H1 (cell line): ENCODE results near the gene DAGLA. TPM values are rescaled to one million over a fixed set of nuclear protein-coding genes. Genes with fewer than 3 reads are reported as not detected.

Experiments used
- CTCF ChIA-PET: fragments of 300-600 bp; sonication (Branson Sonifier 250); formaldehyde crosslinking; loops from one replicate; lab custom pipeline; 2021; ENCODE audit not compliant: partially characterized antibody; lab: Charles Lee
- POLR2A ChIA-PET: fragments of 300-600 bp; sonication (Branson Sonifier 250); formaldehyde crosslinking; loops from one replicate; lab custom pipeline; 2021; ENCODE audit warnings: inconsistent platforms; ENCODE audit not compliant: partially characterized antibody; lab: Charles Lee
- DNase-seq, 2 experiments: peaks; one replicate each; pipeline versions ENCODE4 v3.0.0 to v3.0.0-alpha.2; 2010 to 2022; ENCODE audit warnings: low spot score in 2 of 2, low read depth in 1 of 2, mixed read lengths in 1 of 2
- FAIRE-seq: peaks from 2 replicates; lab custom pipeline; 2011; peaks lifted over from hg19 to GRCh38; lab: Jason Lieb, UNC
- H2AFZ ChIP-seq: 2 replicates; pipeline ENCODE4 v1.8.1; 2012; ENCODE audit warnings: low read length, inconsistent platforms
- H2AK5ac ChIP-seq: 2 replicates; pipeline ENCODE4 v1.6.1; 2013; ENCODE audit warnings: low read depth, low read length
- H2BK120ac ChIP-seq: replicated peaks from 2 replicates; pipeline ENCODE3; 2013; ENCODE audit warnings: low read depth, low read length, inconsistent platforms
- H2BK12ac ChIP-seq: 2 replicates; pipeline ENCODE4 v1.6.1; 2013; ENCODE audit warnings: low read depth, low read length
- H2BK15ac ChIP-seq: 2 replicates; pipeline ENCODE4 v1.6.1; 2013; ENCODE audit warnings: low read length
- H2BK20ac ChIP-seq: 2 replicates; pipeline ENCODE4 v1.6.1; 2013; ENCODE audit warnings: low read length
- H2BK5ac ChIP-seq: 2 replicates; pipeline ENCODE4 v1.6.1; 2013; ENCODE audit warnings: low read depth, low read length
- H3K14ac ChIP-seq: 2 replicates; pipeline ENCODE4 v1.6.1; 2013; ENCODE audit warnings: inconsistent platforms; ENCODE audit not compliant: insufficient read length
- H3K18ac ChIP-seq: 2 replicates; pipeline ENCODE4 v1.6.1; 2013; ENCODE audit warnings: low read length; ENCODE audit errors: extremely low read depth
- H3K23ac ChIP-seq: 2 replicates; pipeline ENCODE4 v1.6.1; 2013; ENCODE audit warnings: inconsistent platforms; ENCODE audit not compliant: insufficient read length
- H3K23me2 ChIP-seq: 2 replicates; pipeline ENCODE4 v1.6.1; 2013; ENCODE audit warnings: low read depth, low read length
- H3K27ac ChIP-seq: 2 replicates; pipeline ENCODE4 v1.6.1; 2011; ENCODE audit warnings: low read depth, low read length, inconsistent platforms
- H3K27me3 ChIP-seq, 4 experiments: replicated peaks in 1 of 4; 1 replicate in 1 of 4; 2 replicates in 3 of 4; pipeline versions ENCODE4 v1.6.1 to v1.8.1; 2011 to 2013; ENCODE audit warnings: low read length in 3 of 4, mild to moderate bottlenecking in 3 of 4, inconsistent platforms in 2 of 4, mixed read lengths in 2 of 4, moderate library complexity in 1 of 4; ENCODE audit not compliant: control insufficient read depth in 3 of 4, insufficient read depth in 3 of 4; ENCODE audit errors: extremely low read depth in 1 of 4
- H3K36me3 ChIP-seq, 4 experiments: 2 replicates each; pipeline versions ENCODE4 v1.6.1 to v1.8.1; 2011 to 2013; ENCODE audit warnings: mild to moderate bottlenecking in 4 of 4, low read length in 3 of 4, moderate library complexity in 2 of 4, control low read depth in 1 of 4, inconsistent platforms in 1 of 4; ENCODE audit not compliant: insufficient read depth in 4 of 4, control insufficient read depth in 2 of 4
- H3K4ac ChIP-seq: replicated peaks from 2 replicates; pipeline ENCODE3; 2013; ENCODE audit warnings: low read length, low read depth, mixed read lengths, inconsistent platforms; ENCODE audit not compliant: insufficient read length
- H3K4me1 ChIP-seq, 4 experiments: replicated peaks in 1 of 4; 1 replicate in 1 of 4; 2 replicates in 3 of 4; pipeline versions ENCODE4 v1.6.1 to v1.8.1; 2011 to 2013; ENCODE audit warnings: low read length in 3 of 4, inconsistent platforms in 2 of 4, mixed read lengths in 1 of 4; ENCODE audit not compliant: insufficient read depth in 4 of 4, control insufficient read depth in 3 of 4
- H3K4me2 ChIP-seq, 2 experiments: 2 replicates each; pipeline versions ENCODE4 v1.6.1 to v1.8.1; 2011 to 2013; ENCODE audit warnings: low read depth in 2 of 2, low read length in 2 of 2, control low read depth in 1 of 2, inconsistent platforms in 1 of 2, mild to moderate bottlenecking in 1 of 2; ENCODE audit not compliant: insufficient read depth in 1 of 2
- H3K4me3 ChIP-seq, 4 experiments: fragments of 200-600, 300-600 bp in 1 of 4; sonication (generic), shearing (Covaris generic), sonication (Bioruptor Twin) in 1 of 4; 2 replicates each; pipeline versions ENCODE4 v1.5.1 to v1.8.1; 2011 to 2016; ENCODE audit warnings: low read length in 4 of 4, low read depth in 3 of 4, control low read depth in 2 of 4, inconsistent platforms in 2 of 4, mild to moderate bottlenecking in 2 of 4, mixed read lengths in 1 of 4, moderate library complexity in 1 of 4; ENCODE audit not compliant: insufficient read depth in 2 of 4; ENCODE audit errors: extremely low read depth in 1 of 4
- H3K56ac ChIP-seq: replicated peaks from 2 replicates; pipeline ENCODE3; 2013; ENCODE audit warnings: low read depth, mild to moderate bottlenecking, mixed read lengths, low read length, inconsistent platforms; ENCODE audit not compliant: insufficient read length
- H3K79me1 ChIP-seq: 2 replicates; pipeline ENCODE4 v1.6.1; 2013; ENCODE audit warnings: low read depth, low read length, control low read depth
- H3K79me2 ChIP-seq, 2 experiments: 2 replicates each; pipeline versions ENCODE4 v1.6.1 to v1.8.1; 2012 to 2013; ENCODE audit warnings: low read length in 2 of 2, mild to moderate bottlenecking in 2 of 2, inconsistent platforms in 1 of 2; ENCODE audit not compliant: insufficient read depth in 2 of 2, control insufficient read depth in 1 of 2
- H3K9ac ChIP-seq, 4 experiments: replicated peaks in 1 of 4; 1 replicate in 1 of 4; 2 replicates in 3 of 4; pipeline versions ENCODE4 v1.6.1 to v1.8.1; 2011 to 2013; ENCODE audit warnings: low read depth in 3 of 4, low read length in 3 of 4, control low read depth in 2 of 4, mild to moderate bottlenecking in 2 of 4, moderate library complexity in 2 of 4, inconsistent platforms in 1 of 4; ENCODE audit errors: extremely low read depth in 1 of 4
- H3K9me3 ChIP-seq, 2 experiments: 2 replicates each; pipeline versions ENCODE4 v1.6.1 to v1.8.1; 2012 to 2013; ENCODE audit warnings: mild to moderate bottlenecking in 2 of 2, moderate library complexity in 2 of 2, control low read depth in 1 of 2, inconsistent platforms in 1 of 2, low read depth in 1 of 2, low read length in 1 of 2, mixed read lengths in 1 of 2; ENCODE audit not compliant: insufficient read depth in 2 of 2
- H4K20me1 ChIP-seq, 2 experiments: replicated peaks in 1 of 2; 2 replicates each; pipeline versions ENCODE3 to v1.8.1; 2011 to 2013; ENCODE audit warnings: inconsistent platforms in 2 of 2, low read length in 2 of 2, mild to moderate bottlenecking in 1 of 2; ENCODE audit not compliant: insufficient read depth in 2 of 2, control insufficient read depth in 1 of 2
- H4K5ac ChIP-seq: 2 replicates; pipeline ENCODE4 v1.6.1; 2013; ENCODE audit warnings: low read length, low read depth, mixed read lengths, inconsistent platforms; ENCODE audit not compliant: insufficient read length
- H4K8ac ChIP-seq: 2 replicates; pipeline ENCODE4 v1.8.0; 2013; ENCODE audit warnings: mild to moderate bottlenecking, moderate library complexity, low read length, inconsistent platforms; ENCODE audit not compliant: insufficient read depth; ENCODE audit errors: extremely low read depth
- H4K91ac ChIP-seq: replicated peaks from 2 replicates; pipeline ENCODE3; 2013; ENCODE audit warnings: low read length, mixed read lengths, inconsistent platforms; ENCODE audit not compliant: insufficient read length
- ATF2 ChIP-seq: IDR thresholded peaks from 2 replicates; pipeline ENCODE4 v1.6.1; 2012; ENCODE audit warnings: low read length, inconsistent platforms
- BCL11A ChIP-seq, 2 experiments: IDR thresholded peaks; one replicate each; pipeline ENCODE4 v1.6.1; 2011; ENCODE audit warnings: low read depth in 2 of 2, low read length in 2 of 2, mild to moderate bottlenecking in 2 of 2
- EP300 ChIP-seq, 2 experiments: IDR thresholded peaks; 1 replicate in 1 of 2; 2 replicates in 1 of 2; pipeline ENCODE4 v1.6.1; 2011 to 2012; ENCODE audit warnings: low read depth in 2 of 2, low read length in 2 of 2, mild to moderate bottlenecking in 2 of 2, borderline replicate concordance in 1 of 2, inconsistent platforms in 1 of 2, moderate library complexity in 1 of 2
- GABPA ChIP-seq: IDR thresholded peaks from 2 replicates; pipeline ENCODE4 v1.6.1; 2011; ENCODE audit warnings: mild to moderate bottlenecking, low read length, moderate library complexity, borderline replicate concordance; ENCODE audit not compliant: insufficient read depth
- MAFK ChIP-seq: IDR thresholded peaks from 2 replicates; pipeline ENCODE4 v1.6.1; 2012; ENCODE audit warnings: low read depth, mild to moderate bottlenecking, improper control_type of control experiment, low read length
- NRF1 ChIP-seq: IDR thresholded peaks from 2 replicates; pipeline ENCODE4 v1.6.1; 2011; ENCODE audit warnings: mild to moderate bottlenecking, low read depth, low read length, improper control_type of control experiment
- RFX5 ChIP-seq: IDR thresholded peaks from 2 replicates; pipeline ENCODE4 v1.6.1; 2011; ENCODE audit warnings: low read depth, low read length, improper control_type of control experiment, borderline replicate concordance
- SP4 ChIP-seq: IDR thresholded peaks from 2 replicates; pipeline ENCODE4 v1.6.1; 2012; ENCODE audit warnings: low read length, inconsistent platforms
- SRF ChIP-seq: IDR thresholded peaks from 2 replicates; pipeline ENCODE4 v1.6.1; 2011; ENCODE audit warnings: mild to moderate bottlenecking, low read depth, low read length, moderate library complexity
- TAF1 ChIP-seq: IDR thresholded peaks from 2 replicates; pipeline ENCODE4 v1.6.1; 2011; ENCODE audit warnings: mild to moderate bottlenecking, low read depth, low read length
- YY1 ChIP-seq: IDR thresholded peaks from 2 replicates; pipeline ENCODE4 v1.6.1; 2011; ENCODE audit warnings: low read depth, mild to moderate bottlenecking, low read length
- WGBS, 2 experiments: shearing (Covaris generic) in 1 of 2; methylation state at CpG; one replicate each; pipeline versions ENCODE4 v1.1.6 to v1.1.7; 2013 to 2015; ENCODE audit warnings: low lambda C conversion rate in 2 of 2, mixed read lengths in 2 of 2, inconsistent platforms in 1 of 2, low coverage in 1 of 2, missing lambda C conversion rate in 1 of 2; ENCODE audit not compliant: insufficient replicate concordance in 2 of 2, insufficient coverage in 1 of 2, insufficient read length in 1 of 2; ENCODE audit errors: extremely low coverage in 1 of 2, missing lambda C conversion rate in 1 of 2; 5-methylcytosine and 5-hydroxymethylcytosine counted together
- polyA plus RNA-seq, 7 experiments: library from polyadenylated mRNA; depleted of rRNA in 3 of 7; stranded (reverse) in 5 of 7; unstranded in 2 of 7; fragments of >200 nt in 5 of 7; fragments of 200-250 nt in 2 of 7; gene quantifications; 1 replicate in 5 of 7; 2 replicates in 1 of 7; 4 replicates in 1 of 7; pipeline versions ENCODE4 v1.2.1 to v1.2.3, GENCODE V29; 2011 to 2013; ENCODE audit warnings: missing spikeins in 2 of 7, mixed read lengths in 2 of 7
- total RNA-seq: library from RNA; stranded (reverse); fragmentation: NEBNext Ultra II Directional; extraction: Animal tissue kit (Norgen Biotek cat#: 25700); gene quantifications from 2 replicates; pipeline ENCODE4 v1.2.1, GENCODE V29; 2021

DAGLA gene
- total and polyA plus RNA-seq, 2 of the 8 experiments (the other 6 are each of a cell fraction or from before 2014, with no cell fraction given) = 3.6 to 6.6 TPM

DNA sequence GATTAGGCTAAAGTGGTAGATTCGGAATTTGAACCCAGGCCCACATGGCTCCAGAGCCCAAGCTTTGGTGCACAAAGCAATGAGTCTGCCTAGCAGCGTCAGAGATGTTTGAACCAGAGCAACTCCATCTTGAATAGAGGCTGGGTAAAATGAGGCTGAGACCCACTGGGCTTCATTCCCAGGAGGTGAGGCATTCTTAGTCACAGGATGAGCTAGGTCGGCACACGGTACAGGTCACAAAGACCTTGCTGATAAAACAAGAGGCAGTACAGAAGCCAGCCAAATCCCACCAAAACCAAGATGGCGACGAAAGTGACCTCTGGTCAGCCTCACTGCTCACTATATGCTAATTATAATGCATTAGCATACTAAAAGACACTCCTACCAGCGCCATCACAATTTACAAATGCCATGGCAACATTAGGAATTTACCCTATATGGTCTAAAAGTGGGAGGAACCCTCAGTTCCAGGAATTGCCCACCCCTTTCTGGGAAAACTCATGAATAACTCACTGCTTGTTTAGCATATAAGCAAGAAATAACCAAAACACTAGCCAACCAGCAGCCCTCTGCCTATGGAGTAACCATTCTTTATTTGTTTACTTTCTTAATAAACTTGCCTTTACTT lies 40.3 kb upstream of the DAGLA start:
- H3K23me2 ChIP-seq = no peaks in the 10 kb centered on the region
- 0 out of 2 replicates have a peak overlapping the region, but pooled peaks have one; percentile 72 for H2BK20ac ChIP-seq
- H3K4ac ChIP-seq = no peak overlapping the region
- peaks cover 0 to 5% (median 3%) of the 10 kb centered on the region in 4 experiments; a peak in 2 of 7 replicates for H3K4me1 ChIP-seq
- no peaks in the 10 kb centered on the region for H3K36me3 ChIP-seq
- no peaks in the 10 kb centered on the region for H3K79me2 ChIP-seq
- H3K27me3 ChIP-seq = no peaks in the 10 kb centered on the region
- H4K5ac ChIP-seq = no peak overlapping the region
- peak overlapping the region; percentile 84 for H2AK5ac ChIP-seq
- no peak overlapping the region for H4K91ac ChIP-seq
- no peaks in the 10 kb centered on the region for H3K79me1 ChIP-seq
- no peak overlapping the region for H3K14ac ChIP-seq
- peak; percentile 13 for FAIRE-seq
- no peak overlapping the region for H2AFZ ChIP-seq
- TF ChIP-seq SRF (peak; percentile 66; the same call in 1 of the 2 replicates), MAFK (no peak), BCL11A (IDR thresholded peaks at IDR 0.05; ENCODE audit: low read depth in 2 of 2, low read length in 2 of 2) (no peak), EP300 (IDR thresholded peaks at IDR 0.05; ENCODE audit: borderline replicate concordance in 1 of 2, low read depth in 2 of 2, low read length in 2 of 2) (no peak), RFX5 (no peak), ATF2 (no peak), NRF1 (no peak), TAF1 (0 out of 2 replicates have a peak, but pooled peaks have one; percentile 14), SP4 (no peak), YY1 (peak; percentile 74), GABPA (no peak)
- no peaks in the 10 kb centered on the region for H4K20me1 ChIP-seq
- CTCF ChIA-PET = interaction anchor here (0.9 to 10.3 kb wide), 28 partner anchors 8 to 194 kb away, joined by 3 to 114 read pairs (median 11); a partner anchor contains a TSS
- H3K9ac ChIP-seq = no peak overlapping the region
- peak overlapping the region; percentile 99 for H2BK12ac ChIP-seq
- H2BK120ac ChIP-seq = no peak overlapping the region
- H4K8ac ChIP-seq = no peak overlapping the region
- no peak overlapping the region for H3K4me3 ChIP-seq
- H2BK15ac ChIP-seq = no peak overlapping the region
- no peak overlapping the region for H3K27ac ChIP-seq
- no peak overlapping the region for H2BK5ac ChIP-seq
- DNase-seq = no peak
- no peak overlapping the region for H3K18ac ChIP-seq
- H3K23ac ChIP-seq = no peak overlapping the region
- no peak overlapping the region for H3K4me2 ChIP-seq
- 85% methylated on average over 7 of the region's 7 CpGs; no CpG with 5 or more reads in 1 of the 2 experiments for WGBS, 2 experiments
- POLR2A ChIA-PET = no interaction called here
- H3K56ac ChIP-seq = no peak overlapping the region
- no peaks in the 10 kb centered on the region for H3K9me3 ChIP-seq
